ENCODE measurements around the gene SOS1.

- TF ChIP-seq, protein P1, sequence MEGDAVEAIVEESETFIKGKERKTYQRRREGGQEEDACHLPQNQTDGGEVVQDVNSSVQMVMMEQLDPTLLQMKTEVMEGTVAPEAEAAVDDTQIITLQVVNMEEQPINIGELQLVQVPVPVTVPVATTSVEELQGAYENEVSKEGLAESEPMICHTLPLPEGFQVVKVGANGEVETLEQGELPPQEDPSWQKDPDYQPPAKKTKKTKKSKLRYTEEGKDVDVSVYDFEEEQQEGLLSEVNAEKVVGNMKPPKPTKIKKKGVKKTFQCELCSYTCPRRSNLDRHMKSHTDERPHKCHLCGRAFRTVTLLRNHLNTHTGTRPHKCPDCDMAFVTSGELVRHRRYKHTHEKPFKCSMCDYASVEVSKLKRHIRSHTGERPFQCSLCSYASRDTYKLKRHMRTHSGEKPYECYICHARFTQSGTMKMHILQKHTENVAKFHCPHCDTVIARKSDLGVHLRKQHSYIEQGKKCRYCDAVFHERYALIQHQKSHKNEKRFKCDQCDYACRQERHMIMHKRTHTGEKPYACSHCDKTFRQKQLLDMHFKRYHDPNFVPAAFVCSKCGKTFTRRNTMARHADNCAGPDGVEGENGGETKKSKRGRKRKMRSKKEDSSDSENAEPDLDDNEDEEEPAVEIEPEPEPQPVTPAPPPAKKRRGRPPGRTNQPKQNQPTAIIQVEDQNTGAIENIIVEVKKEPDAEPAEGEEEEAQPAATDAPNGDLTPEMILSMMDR (IDR thresholded peaks at IDR 0.05; ENCODE audit: low read depth, low read length) = no peak
- no peak for TF ChIP-seq EZH2phosphoT487 (IDR thresholded peaks at IDR 0.05; ENCODE audit: low read depth)
These were observed 2.7 kb upstream of the SOS1 start for GRCh38 chr2:39123436-39123999.

Measured in OCI-LY3 (cell line).